Naive thymus-derived CD4-positive, alpha-beta T cell (primary cell): ENCODE data around the gene PSPN. TPM values are rescaled to one million over a fixed set of nuclear protein-coding genes. Genes with fewer than 3 reads are reported as not detected.
"Not testable (repeated sequence)": the region's sequence is repeated elsewhere in the genome, so short reads cannot be mapped to it uniquely, and the experiment has no call there.

ENCODE experiments used
- ATAC-seq: fragments of 150-1000 bp; cut with Tn5 transposase; 2 replicates; pipeline ENCODE4 v1.10.0; 2021; ENCODE audit warnings: mild to moderate bottlenecking, moderate library complexity
- CTCF ChIA-PET: fragments of 350-600 bp; sonication (Branson Sonifier 250); formaldehyde crosslinking; loops from one replicate; lab custom pipeline; 2021; ENCODE audit warnings: antibody characterized with exemption; lab: Charles Lee
- POLR2A ChIA-PET: fragments of 350-600 bp; sonication (Branson Sonifier 250); formaldehyde crosslinking; loops from one replicate; lab custom pipeline; 2021; ENCODE audit warnings: antibody characterized with exemption, inconsistent platforms; lab: Charles Lee
- DNase-seq, 9 donors: peaks; one replicate each; pipeline versions ENCODE4 v3.0.0 to v3.0.0-alpha.2; 2020 to 2022; ENCODE audit warnings: mixed read lengths in 1 of 9
- H3K27ac ChIP-seq: one replicate; pipeline ENCODE4 v1.7.0; 2013; ENCODE audit warnings: mild to moderate bottlenecking, low read depth, low read length, moderate library complexity
- H3K27me3 ChIP-seq, 2 donors: one replicate each; pipeline ENCODE4 v1.7.0; 2013; ENCODE audit warnings: low read length in 2 of 2, mild to moderate bottlenecking in 2 of 2, moderate library complexity in 2 of 2; ENCODE audit not compliant: control insufficient read depth in 2 of 2, insufficient read depth in 2 of 2
- H3K36me3 ChIP-seq, 3 experiments: 1 replicate in 2 of 3; 2 replicates in 1 of 3; pipeline ENCODE4 v1.7.0; 2013; ENCODE audit warnings: low read length in 3 of 3, mild to moderate bottlenecking in 3 of 3, moderate library complexity in 1 of 3; ENCODE audit not compliant: insufficient read depth in 3 of 3, control insufficient read depth in 2 of 3
- H3K4me1 ChIP-seq, 2 donors: one replicate each; pipeline ENCODE4 v1.7.0; 2013; ENCODE audit warnings: low read length in 2 of 2, mild to moderate bottlenecking in 2 of 2, moderate library complexity in 1 of 2; ENCODE audit not compliant: control insufficient read depth in 2 of 2, insufficient read depth in 2 of 2
- H3K4me3 ChIP-seq: 2 replicates; pipeline ENCODE4 v1.7.0; 2013; ENCODE audit warnings: mild to moderate bottlenecking, low read length
- H3K9me3 ChIP-seq, 3 experiments: 1 replicate in 2 of 3; 2 replicates in 1 of 3; pipeline ENCODE4 v1.7.0; 2013; ENCODE audit warnings: low read length in 3 of 3; ENCODE audit not compliant: control insufficient read depth in 2 of 3
- H3K27ac Mint-ChIP-seq, 9 donors: one replicate each; pipeline ENCODE4 v1.8.0; 2020 to 2022; ENCODE audit warnings: mixed read lengths in 9 of 9, mild to moderate bottlenecking in 8 of 9, moderate library complexity in 5 of 9, inconsistent platforms in 2 of 9
- H3K27me3 Mint-ChIP-seq, 5 donors: one replicate each; pipeline ENCODE4 v1.8.0; 2021 to 2022; ENCODE audit warnings: mixed read lengths in 5 of 5, mild to moderate bottlenecking in 1 of 5
- H3K36me3 Mint-ChIP-seq, 5 donors: one replicate each; pipeline ENCODE4 v1.8.0; 2020 to 2022; ENCODE audit warnings: mixed read lengths in 5 of 5, mild to moderate bottlenecking in 3 of 5, inconsistent platforms in 1 of 5
- H3K4me1 Mint-ChIP-seq, 7 donors: one replicate each; pipeline ENCODE4 v1.8.0; 2020 to 2022; ENCODE audit warnings: mixed read lengths in 7 of 7, mild to moderate bottlenecking in 3 of 7, inconsistent platforms in 1 of 7
- H3K4me3 Mint-ChIP-seq, 10 donors: one replicate each; pipeline ENCODE4 v1.8.0; 2020 to 2022; ENCODE audit warnings: mild to moderate bottlenecking in 10 of 10, mixed read lengths in 10 of 10, moderate library complexity in 6 of 10, inconsistent platforms in 2 of 10
- H3K9me3 Mint-ChIP-seq, 11 donors: one replicate each; pipeline ENCODE4 v1.8.0; 2020 to 2022; ENCODE audit warnings: mixed read lengths in 11 of 11, mild to moderate bottlenecking in 4 of 11, inconsistent platforms in 1 of 11, moderate library complexity in 1 of 11
- intact Hi-C, 2 donors: fragments of 100-400 bp; cut with micrococcal nuclease; formaldehyde crosslinking; loops; one replicate each; pipeline ENCODE4 v1.15.1; 2023
- polyA plus RNA-seq, 2 donors: library from polyadenylated mRNA; unstranded; fragments of 300-500 nt; fragmentation: Illumina TruSeq; gene quantifications; one replicate each; pipeline ENCODE4 v1.2.3, GENCODE V29; 2021
- total RNA-seq, 6 experiments: library from RNA in 5 of 6; stranded (reverse) in 5 of 6; gene quantifications; 1 replicate in 5 of 6; 2 replicates in 1 of 6; pipeline ENCODE4 v1.2.3 and lab custom pipeline; 2021 to 2026

Gene PSPN
- total and polyA plus RNA-seq, 7 experiments from 2014 or later: 0.60 to 4.0 (median 2.6) TPM

DNA sequence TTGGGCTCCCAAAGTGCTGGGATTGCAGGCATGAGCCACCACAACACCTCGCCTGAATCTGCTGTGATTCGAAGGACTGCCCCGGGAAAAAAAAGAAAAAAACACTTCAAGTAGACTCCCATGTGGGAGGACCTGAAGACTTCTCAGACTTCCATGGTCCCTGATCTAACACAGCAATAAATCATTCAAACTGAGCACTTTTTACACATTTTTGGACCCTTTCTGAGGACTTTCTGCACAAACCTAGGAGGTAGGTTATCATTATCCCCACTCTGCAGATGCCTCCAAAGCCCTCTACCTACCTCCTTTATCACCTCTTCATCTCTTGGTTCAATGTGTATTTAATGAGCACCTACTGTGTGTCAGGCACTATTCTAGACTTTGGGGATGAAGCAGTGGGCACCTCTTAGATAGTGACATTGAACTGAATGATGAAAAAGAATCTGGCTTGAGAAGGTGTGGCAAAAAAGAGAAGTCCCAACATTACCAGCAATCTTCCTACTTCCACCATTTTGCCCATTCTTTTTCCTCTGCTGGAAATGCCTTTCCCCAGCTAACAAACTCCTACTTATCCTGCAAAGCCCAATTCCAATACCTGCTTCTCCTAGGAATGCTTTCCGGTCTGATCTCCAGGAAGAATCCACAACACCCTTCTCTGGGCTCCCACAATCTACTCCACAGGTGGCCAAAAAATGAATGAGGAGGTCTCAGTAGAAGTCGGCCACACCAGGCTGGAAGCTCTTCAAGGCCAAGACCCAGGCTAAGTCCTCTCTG lies 16.0 kb downstream of the PSPN start:
- intact Hi-C loops: loop anchor here in 1 of 2 donors (2.0 to 5.0 kb wide), 4 partner anchors 79 to 737 kb away; partner anchors contain the start of genes SAFB and SAFB2
- POLR2A ChIA-PET: interaction anchor here (0.6 to 5.5 kb wide), 4 partner anchors 13 to 649 kb away, joined by 3 to 85 read pairs (median 4); partner anchors contain the start of genes ALKBH7 and PSPN
- peak overlapping the region in 4 of 10 donors; percentile 3 to 71 (median 46) for H3K4me3 Mint-ChIP-seq
- no peak overlapping the region for H3K4me3 ChIP-seq
- ATAC-seq (no peak), DNase-seq (no peak)
- H3K27ac ChIP-seq: no peak overlapping the region
- H3K9me3 Mint-ChIP-seq: no peaks in the 10 kb centered on the region
- CTCF ChIA-PET: interaction anchor here (0.6 to 0.7 kb wide), 2 partner anchors 13 to 144 kb away, joined by 3 to 6 read pairs; partner anchors contain the start of gene ALKBH7
- no peaks in the 10 kb centered on the region for H3K27me3 ChIP-seq
- H3K27ac Mint-ChIP-seq: peak overlapping the region in 3 of 9 donors; percentile 25 to 56 (median 39)
- H3K4me1 Mint-ChIP-seq: peaks cover 10 to 32% (median 21%) of the 10 kb centered on the region in 7 donors
- H3K4me1 ChIP-seq: peaks cover 10 to 13% of the 10 kb centered on the region in 2 donors
- H3K9me3 ChIP-seq: no peaks in the 10 kb centered on the region
- H3K36me3 Mint-ChIP-seq: peaks cover 0 to 19% (median 12%) of the 10 kb centered on the region in 5 donors
- peaks cover 0 to 34% (median 0%) of the 10 kb centered on the region in 3 experiments for H3K36me3 ChIP-seq
- no peaks in the 10 kb centered on the region for H3K27me3 Mint-ChIP-seq

GRCh38 chr19:6358003-6358402 lies 17.7 kb downstream of the PSPN start:
- no peaks in the 10 kb centered on the region for H3K27me3 Mint-ChIP-seq
- peak overlapping the region in 1 of 9 donors; percentile 31 for H3K27ac Mint-ChIP-seq
- peaks cover 10 to 22% (median 13%) of the 10 kb centered on the region in 7 donors for H3K4me1 Mint-ChIP-seq
- DNase-seq (no peak), ATAC-seq (no peak)
- no peak overlapping the region for H3K4me3 ChIP-seq
- no peaks in the 10 kb centered on the region for H3K9me3 Mint-ChIP-seq
- no peaks in the 10 kb centered on the region for H3K27me3 ChIP-seq
- CTCF ChIA-PET: no interaction called here
- intact Hi-C loops: no loop called here
- POLR2A ChIA-PET: interaction anchor here (0.6 kb wide), 1 partner anchor 118 kb away, joined by 3 read pairs; no protein-coding TSS in a partner anchor
- H3K4me1 ChIP-seq: peaks cover 1 to 5% of the 10 kb centered on the region in 2 donors
- no peak overlapping the region for H3K27ac ChIP-seq
- H3K36me3 ChIP-seq: peaks cover 0 to 25% (median 0%) of the 10 kb centered on the region in 3 experiments
- H3K9me3 ChIP-seq: no peaks in the 10 kb centered on the region
- H3K4me3 Mint-ChIP-seq: no peak overlapping the region
- H3K36me3 Mint-ChIP-seq: peaks cover 0 to 14% (median 12%) of the 10 kb centered on the region in 5 donors

- Mint-ChIP-seq H3K4me3 (no peak overlapping the region), H3K27me3 (no peaks in the 10 kb centered on the region), H3K4me1 (peaks cover 3 to 16% (median 5%) of the 10 kb centered on the region in 7 donors), H3K9me3 (no peaks in the 10 kb centered on the region), H3K36me3 (peaks cover 0 to 22% (median 12%) of the 10 kb centered on the region in 5 donors), H3K27ac (no peak overlapping the region)
- Histone ChIP-seq H3K36me3 (peaks cover 0 to 31% (median 0%) of the 10 kb centered on the region in 3 experiments), H3K4me3 (no peak overlapping the region), H3K9me3 (no peaks in the 10 kb centered on the region), H3K27ac (no peak overlapping the region), H3K27me3 (no peaks in the 10 kb centered on the region), H3K4me1 (no peaks in the 10 kb centered on the region)
- DNase-seq: no peak
- intact Hi-C loops: no loop called here
- no peak for ATAC-seq
- CTCF ChIA-PET: interaction anchor here (1.1 kb wide), 1 partner anchor 57 kb away, joined by 4 read pairs; no protein-coding TSS in a partner anchor
- POLR2A ChIA-PET: no interaction called here
Measured at GRCh38 chr19:6357174-6357573, 18.6 kb downstream of the PSPN start.

DNA sequence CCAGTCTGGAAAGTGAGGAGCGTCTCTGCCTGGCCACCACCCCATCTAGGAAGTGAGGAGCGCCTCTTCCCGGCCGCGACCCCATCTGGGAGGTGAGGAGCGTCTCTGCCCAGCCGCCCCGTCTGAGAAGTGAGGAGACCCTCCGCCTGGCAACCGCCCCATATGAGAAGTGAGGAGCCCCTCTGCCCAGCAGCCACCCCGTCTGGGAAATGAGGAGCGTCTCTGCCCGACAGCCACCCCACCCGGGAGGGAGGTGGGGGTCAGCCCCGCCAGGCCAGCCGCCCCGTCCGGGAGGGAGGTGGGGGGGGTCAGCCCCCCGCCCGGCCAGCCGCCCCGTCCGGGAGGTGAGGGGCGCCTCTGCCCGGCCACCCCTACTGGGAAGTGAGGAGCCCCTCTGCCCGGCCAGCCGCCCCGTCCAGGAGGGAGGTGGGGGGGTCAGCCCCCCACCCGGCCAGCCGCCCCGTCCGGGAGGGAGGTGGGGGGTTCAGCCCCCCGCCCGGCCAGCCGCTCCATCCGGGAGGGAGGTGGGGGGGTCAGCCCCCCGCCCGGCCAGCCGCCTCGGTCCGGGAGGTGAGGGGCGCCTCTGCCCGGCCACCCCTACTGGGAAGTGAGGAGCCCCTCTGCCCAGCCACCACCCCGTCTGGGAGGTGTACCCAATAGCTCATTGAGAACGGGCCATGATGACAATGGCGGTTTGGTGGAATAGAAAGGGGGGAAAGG lies 20.3 kb downstream of the PSPN start:
- Mint-ChIP-seq H3K36me3 (peaks cover 0 to 27% (median 15%) of the 10 kb centered on the region in 5 donors), H3K4me1 (peaks cover 0 to 12% (median 5%) of the 10 kb centered on the region in 7 donors)
- intact Hi-C loops, H3K27me3 Mint-ChIP-seq, H3K27me3 ChIP-seq, H3K9me3 ChIP-seq, H3K9me3 Mint-ChIP-seq, H3K4me1 ChIP-seq, ATAC-seq, CTCF ChIA-PET, DNase-seq, POLR2A ChIA-PET, H3K27ac ChIP-seq, H3K4me3 ChIP-seq, H3K27ac Mint-ChIP-seq, H3K4me3 Mint-ChIP-seq: not testable (repeated sequence)
- peaks cover 0 to 25% (median 0%) of the 10 kb centered on the region in 3 experiments for H3K36me3 ChIP-seq

- peaks cover 0 to 5% (median 0%) of the 10 kb centered on the region in 7 donors for H3K4me1 Mint-ChIP-seq
- no peak for DNase-seq
- POLR2A ChIA-PET: no interaction called here
Measured at GRCh38 chr19:6354098-6354674, 21.5 kb downstream of the PSPN start.

More at GRCh38 chr19:6354098-6354674, 21.5 kb downstream of the PSPN start:
- Mint-ChIP-seq H3K4me3 (no peak overlapping the region), H3K36me3 (peaks cover 0 to 20% (median 15%) of the 10 kb centered on the region in 5 donors), H3K27me3 (no peaks in the 10 kb centered on the region), H3K27ac (no peak overlapping the region), H3K9me3 (no peaks in the 10 kb centered on the region)
- no peak for ATAC-seq
- Histone ChIP-seq H3K36me3 (peaks cover 0 to 34% (median 0%) of the 10 kb centered on the region in 3 experiments), H3K9me3 (no peaks in the 10 kb centered on the region), H3K4me3 (no peak overlapping the region), H3K27ac (no peak overlapping the region), H3K27me3 (no peaks in the 10 kb centered on the region), H3K4me1 (no peaks in the 10 kb centered on the region)
- CTCF ChIA-PET: no interaction called here
- intact Hi-C loops: no loop called here
